ENCODE data around the gene MMP13. TPM values are rescaled to one million over a fixed set of nuclear protein-coding genes. Genes with fewer than 3 reads are reported as not detected.

Gene MMP13
- total RNA-seq, 4 donors from 2014 or later = not detected

GRCh38 chr11:102964867-102965266, 9.3 kb upstream of the MMP13 start:
- TF ChIP-seq EP300 (IDR thresholded peaks at IDR 0.05) (no peak), POLR2A (IDR thresholded peaks at IDR 0.05) (no peak), CTCF (IDR thresholded peaks at IDR 0.05) (no peak)
- Histone ChIP-seq H3K27me3 (no peaks in the 10 kb centered on the region), H3K9me3 (no peaks in the 10 kb centered on the region), H3K4me3 (no peak overlapping the region), H3K4me1 (no peaks in the 10 kb centered on the region), H3K36me3 (no peaks in the 10 kb centered on the region), H3K27ac (no peak overlapping the region)
- DNase-seq (ENCODE audit: low spot score in 2 of 2) = no peak
- 34 to 45% methylated on average over 14 of the region's 14 CpGs for WGBS, 2 donors

- Histone ChIP-seq H3K4me1 (no peaks in the 10 kb centered on the region), H3K27ac (no peak overlapping the region), H3K4me3 (no peak overlapping the region), H3K36me3 (no peaks in the 10 kb centered on the region), H3K9me3 (no peaks in the 10 kb centered on the region), H3K27me3 (no peaks in the 10 kb centered on the region)
- 71% methylated on average over 2 of the region's 2 CpGs for WGBS, 2 donors
- DNase-seq (ENCODE audit: low spot score in 2 of 2) = no peak
- TF ChIP-seq EP300 (IDR thresholded peaks at IDR 0.05) (no peak), POLR2A (IDR thresholded peaks at IDR 0.05) (no peak), CTCF (IDR thresholded peaks at IDR 0.05) (no peak)
Observed at GRCh38 chr11:102957953-102958352, 2.4 kb upstream of the MMP13 start.

GRCh38 chr11:102950622-102951081, 4.9 kb downstream of the MMP13 start:
- H3K27ac ChIP-seq = no peak overlapping the region
- no peaks in the 10 kb centered on the region for H3K9me3 ChIP-seq
- H3K36me3 ChIP-seq = no peaks in the 10 kb centered on the region
- H3K4me3 ChIP-seq = no peak overlapping the region
- DNase-seq (ENCODE audit: low spot score in 2 of 2) = no peak
- TF ChIP-seq EP300 (IDR thresholded peaks at IDR 0.05) (no peak), POLR2A (IDR thresholded peaks at IDR 0.05) (no peak), CTCF (IDR thresholded peaks at IDR 0.05) (no peak)
- no peaks in the 10 kb centered on the region for H3K4me1 ChIP-seq
- H3K27me3 ChIP-seq = no peaks in the 10 kb centered on the region
- WGBS, 2 donors = 77 to 85% methylated on average over 2 of the region's 2 CpGs

- Histone ChIP-seq H3K27ac (no peak overlapping the region), H3K36me3 (no peaks in the 10 kb centered on the region), H3K27me3 (no peaks in the 10 kb centered on the region), H3K4me3 (no peak overlapping the region), H3K4me1 (peaks cover 0 to 2% (median 0%) of the 10 kb centered on the region in 4 donors), H3K9me3 (no peaks in the 10 kb centered on the region)
- 24 to 36% methylated on average over 3 of the region's 3 CpGs for WGBS, 2 donors
- TF ChIP-seq POLR2A (IDR thresholded peaks at IDR 0.05) = no peak
- no peak for TF ChIP-seq CTCF (IDR thresholded peaks at IDR 0.05)
- no peak for TF ChIP-seq EP300 (IDR thresholded peaks at IDR 0.05)
- no peak for DNase-seq (ENCODE audit: low spot score in 2 of 2)
Observed at GRCh38 chr11:102946237-102946636, 9.3 kb downstream of the MMP13 start.

GRCh38 chr11:102940714-102941588, 14.6 kb downstream of the MMP13 start:
- DNase-seq (ENCODE audit: low spot score in 2 of 2) = peak in 1 of 2 donors; percentile 36
- no peaks in the 10 kb centered on the region for H3K36me3 ChIP-seq
- no peak overlapping the region for H3K27ac ChIP-seq
- H3K4me1 ChIP-seq = peaks cover 0 to 6% (median 0%) of the 10 kb centered on the region in 4 donors
- H3K9me3 ChIP-seq = no peaks in the 10 kb centered on the region
- H3K4me3 ChIP-seq = no peak overlapping the region
- no peaks in the 10 kb centered on the region for H3K27me3 ChIP-seq
- TF ChIP-seq CTCF (IDR thresholded peaks at IDR 0.05) (peak; percentile 60 to 75 (median 67)), POLR2A (IDR thresholded peaks at IDR 0.05) (no peak), EP300 (IDR thresholded peaks at IDR 0.05) (no peak)
- WGBS, 2 donors = 17 to 18% methylated on average over 10 of the region's 10 CpGs
